Measurements from ENCODE around the gene AFF3. TPM values are rescaled to one million over a fixed set of nuclear protein-coding genes. Genes with fewer than 3 reads are reported as not detected.
A peak's percentile ranks its signal among the peaks of the same experiment; 100 is the strongest.

Gene AFF3
- total and polyA plus RNA-seq, 4 donors, result 0.48 to 5.3 (median 2.3) TPM

DNA sequence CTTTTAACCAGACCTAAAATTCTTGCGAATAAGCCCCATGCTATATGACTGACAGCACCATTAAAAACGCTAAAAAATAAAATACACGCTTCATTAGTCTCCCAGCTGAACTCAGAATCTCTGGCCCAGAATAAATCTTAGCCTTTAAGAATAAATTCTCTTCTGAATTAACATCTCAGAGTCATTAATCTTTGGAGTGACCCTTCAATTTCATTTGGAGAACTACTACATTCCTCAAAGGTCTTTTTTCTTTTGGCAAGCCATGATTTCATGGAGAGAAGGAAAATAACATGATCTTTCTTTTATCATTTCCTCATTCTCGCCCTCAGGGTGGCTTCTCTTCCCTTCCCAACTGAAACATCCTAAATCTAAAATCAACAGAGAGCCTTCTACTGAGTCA lies 259.0 kb downstream of the AFF3 start:
- H3K36me3 ChIP-seq (ENCODE audit: control insufficient read depth in 4 of 4, insufficient read depth in 3 of 4, low read depth in 1 of 4, low read length in 3 of 4), result no peaks in the 10 kb centered on the region
- peaks cover 0 to 6% (median 0%) of the 10 kb centered on the region in 4 donors for H3K4me1 ChIP-seq (ENCODE audit: control insufficient read depth in 4 of 4, insufficient read depth in 4 of 4, low read length in 3 of 4)
- H3K27ac ChIP-seq (ENCODE audit: low read depth in 1 of 2, low read length in 2 of 2), result no peak overlapping the region
- H3K27me3 ChIP-seq (ENCODE audit: control insufficient read depth in 4 of 4, insufficient read depth in 4 of 4, low read length in 3 of 4), result no peaks in the 10 kb centered on the region
- no peak for DNase-seq (ENCODE audit: low spot score)
- H3K9me3 ChIP-seq (ENCODE audit: control insufficient read depth in 4 of 4, low read length in 3 of 4), result no peaks in the 10 kb centered on the region
- WGBS, result 87% methylated on average over 4 of the region's 4 CpGs
- no peak overlapping the region for H3K9ac ChIP-seq (ENCODE audit: low read depth in 1 of 2, low read length in 2 of 2)
- TF ChIP-seq, protein P1, sequence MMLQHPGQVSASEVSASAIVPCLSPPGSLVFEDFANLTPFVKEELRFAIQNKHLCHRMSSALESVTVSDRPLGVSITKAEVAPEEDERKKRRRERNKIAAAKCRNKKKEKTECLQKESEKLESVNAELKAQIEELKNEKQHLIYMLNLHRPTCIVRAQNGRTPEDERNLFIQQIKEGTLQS (IDR thresholded peaks at IDR 0.05), result no peak
- no peak for TF ChIP-seq NR2F2 (IDR thresholded peaks at IDR 0.05)
- TF ChIP-seq, protein P2, sequence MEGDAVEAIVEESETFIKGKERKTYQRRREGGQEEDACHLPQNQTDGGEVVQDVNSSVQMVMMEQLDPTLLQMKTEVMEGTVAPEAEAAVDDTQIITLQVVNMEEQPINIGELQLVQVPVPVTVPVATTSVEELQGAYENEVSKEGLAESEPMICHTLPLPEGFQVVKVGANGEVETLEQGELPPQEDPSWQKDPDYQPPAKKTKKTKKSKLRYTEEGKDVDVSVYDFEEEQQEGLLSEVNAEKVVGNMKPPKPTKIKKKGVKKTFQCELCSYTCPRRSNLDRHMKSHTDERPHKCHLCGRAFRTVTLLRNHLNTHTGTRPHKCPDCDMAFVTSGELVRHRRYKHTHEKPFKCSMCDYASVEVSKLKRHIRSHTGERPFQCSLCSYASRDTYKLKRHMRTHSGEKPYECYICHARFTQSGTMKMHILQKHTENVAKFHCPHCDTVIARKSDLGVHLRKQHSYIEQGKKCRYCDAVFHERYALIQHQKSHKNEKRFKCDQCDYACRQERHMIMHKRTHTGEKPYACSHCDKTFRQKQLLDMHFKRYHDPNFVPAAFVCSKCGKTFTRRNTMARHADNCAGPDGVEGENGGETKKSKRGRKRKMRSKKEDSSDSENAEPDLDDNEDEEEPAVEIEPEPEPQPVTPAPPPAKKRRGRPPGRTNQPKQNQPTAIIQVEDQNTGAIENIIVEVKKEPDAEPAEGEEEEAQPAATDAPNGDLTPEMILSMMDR (IDR thresholded peaks at IDR 0.05; ENCODE audit: low read depth, low read length, missing input control), result no peak
- TF ChIP-seq TAF1 (conservative IDR thresholded peaks at IDR 0.05), result no peak
- TF ChIP-seq HNF4G (IDR thresholded peaks at IDR 0.05), result no peak
- no peak for TF ChIP-seq RXRA (IDR thresholded peaks at IDR 0.05)
- TF ChIP-seq, protein P3, sequence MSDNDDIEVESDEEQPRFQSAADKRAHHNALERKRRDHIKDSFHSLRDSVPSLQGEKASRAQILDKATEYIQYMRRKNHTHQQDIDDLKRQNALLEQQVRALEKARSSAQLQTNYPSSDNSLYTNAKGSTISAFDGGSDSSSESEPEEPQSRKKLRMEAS (IDR thresholded peaks at IDR 0.05), result no peak
- TF ChIP-seq SP1 (IDR thresholded peaks at IDR 0.05), result no peak
- no peak for TF ChIP-seq FOXA2 (IDR thresholded peaks at IDR 0.05)
- no peak for TF ChIP-seq YY1 (IDR thresholded peaks at IDR 0.05)
- H3K4me3 ChIP-seq (ENCODE audit: low read depth in 1 of 3, low read length in 3 of 3), result no peak overlapping the region

DNA sequence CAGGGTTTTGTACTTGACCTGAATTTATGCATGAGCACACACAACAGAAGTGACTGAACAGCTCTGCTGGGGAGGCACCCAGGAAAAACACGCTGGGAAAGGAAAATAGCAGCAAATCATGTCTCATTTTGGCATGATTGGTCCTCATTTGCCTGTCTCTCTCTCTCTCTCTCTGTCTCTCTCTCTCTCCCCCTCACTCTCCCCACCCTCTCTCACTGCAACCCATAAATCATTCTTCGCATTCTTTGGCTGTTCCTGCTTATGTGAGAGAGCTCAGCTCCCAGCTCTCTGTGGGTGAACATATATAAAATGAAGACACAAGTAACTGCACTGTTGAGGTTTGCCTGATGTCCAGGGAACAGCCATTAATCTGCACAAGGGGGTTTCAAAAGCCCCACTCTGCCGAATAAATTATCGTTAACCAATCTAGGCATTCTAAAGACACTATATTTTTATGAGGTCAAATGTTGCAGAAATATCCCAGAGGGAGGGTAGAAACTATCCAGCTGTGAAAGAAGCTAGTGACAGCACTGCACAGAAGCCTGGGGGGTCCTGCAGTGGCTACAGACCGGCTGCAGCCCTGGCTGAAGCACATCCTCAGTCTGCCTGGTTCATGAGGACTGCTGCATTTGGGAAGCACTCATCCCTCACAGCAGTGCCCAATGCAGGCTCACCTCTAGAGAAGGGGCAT lies 260.3 kb downstream of the AFF3 start:
- Histone ChIP-seq H3K9ac (ENCODE audit: low read depth in 1 of 2, low read length in 2 of 2) (no peak overlapping the region), H3K36me3 (ENCODE audit: control insufficient read depth in 4 of 4, insufficient read depth in 3 of 4, low read depth in 1 of 4, low read length in 3 of 4) (no peaks in the 10 kb centered on the region), H3K4me1 (ENCODE audit: control insufficient read depth in 4 of 4, insufficient read depth in 4 of 4, low read length in 3 of 4) (peaks cover 0 to 6% (median 0%) of the 10 kb centered on the region in 4 donors), H3K9me3 (ENCODE audit: control insufficient read depth in 4 of 4, low read length in 3 of 4) (no peaks in the 10 kb centered on the region), H3K27ac (ENCODE audit: low read depth in 1 of 2, low read length in 2 of 2) (no peak overlapping the region), H3K4me3 (ENCODE audit: low read depth in 1 of 3, low read length in 3 of 3) (no peak overlapping the region), H3K27me3 (ENCODE audit: control insufficient read depth in 4 of 4, insufficient read depth in 4 of 4, low read length in 3 of 4) (no peaks in the 10 kb centered on the region)
- no peak for DNase-seq (ENCODE audit: low spot score)
- WGBS, result 72% methylated on average over 5 of the region's 5 CpGs
- no peak for TF ChIP-seq SP1 (IDR thresholded peaks at IDR 0.05)
- no peak for TF ChIP-seq EGR1 (IDR thresholded peaks at IDR 0.05; ENCODE audit: low read depth in 2 of 2)
- TF ChIP-seq, protein P3 (IDR thresholded peaks at IDR 0.05), result no peak
- no peak for TF ChIP-seq FOXA2 (IDR thresholded peaks at IDR 0.05)
- TF ChIP-seq RXRA (IDR thresholded peaks at IDR 0.05), result peak in 1 of 2 donors; percentile 11
- TF ChIP-seq, protein P4, sequence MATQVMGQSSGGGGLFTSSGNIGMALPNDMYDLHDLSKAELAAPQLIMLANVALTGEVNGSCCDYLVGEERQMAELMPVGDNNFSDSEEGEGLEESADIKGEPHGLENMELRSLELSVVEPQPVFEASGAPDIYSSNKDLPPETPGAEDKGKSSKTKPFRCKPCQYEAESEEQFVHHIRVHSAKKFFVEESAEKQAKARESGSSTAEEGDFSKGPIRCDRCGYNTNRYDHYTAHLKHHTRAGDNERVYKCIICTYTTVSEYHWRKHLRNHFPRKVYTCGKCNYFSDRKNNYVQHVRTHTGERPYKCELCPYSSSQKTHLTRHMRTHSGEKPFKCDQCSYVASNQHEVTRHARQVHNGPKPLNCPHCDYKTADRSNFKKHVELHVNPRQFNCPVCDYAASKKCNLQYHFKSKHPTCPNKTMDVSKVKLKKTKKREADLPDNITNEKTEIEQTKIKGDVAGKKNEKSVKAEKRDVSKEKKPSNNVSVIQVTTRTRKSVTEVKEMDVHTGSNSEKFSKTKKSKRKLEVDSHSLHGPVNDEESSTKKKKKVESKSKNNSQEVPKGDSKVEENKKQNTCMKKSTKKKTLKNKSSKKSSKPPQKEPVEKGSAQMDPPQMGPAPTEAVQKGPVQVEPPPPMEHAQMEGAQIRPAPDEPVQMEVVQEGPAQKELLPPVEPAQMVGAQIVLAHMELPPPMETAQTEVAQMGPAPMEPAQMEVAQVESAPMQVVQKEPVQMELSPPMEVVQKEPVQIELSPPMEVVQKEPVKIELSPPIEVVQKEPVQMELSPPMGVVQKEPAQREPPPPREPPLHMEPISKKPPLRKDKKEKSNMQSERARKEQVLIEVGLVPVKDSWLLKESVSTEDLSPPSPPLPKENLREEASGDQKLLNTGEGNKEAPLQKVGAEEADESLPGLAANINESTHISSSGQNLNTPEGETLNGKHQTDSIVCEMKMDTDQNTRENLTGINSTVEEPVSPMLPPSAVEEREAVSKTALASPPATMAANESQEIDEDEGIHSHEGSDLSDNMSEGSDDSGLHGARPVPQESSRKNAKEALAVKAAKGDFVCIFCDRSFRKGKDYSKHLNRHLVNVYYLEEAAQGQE (IDR thresholded peaks at IDR 0.05), result no peak
- no peak for TF ChIP-seq NR2F2 (IDR thresholded peaks at IDR 0.05)
- TF ChIP-seq RAD21 (IDR thresholded peaks at IDR 0.05), result peak in 1 of 2 donors; percentile 7
- no peak for TF ChIP-seq FOXA1 (IDR thresholded peaks at IDR 0.05)
- no peak for TF ChIP-seq JUND (IDR thresholded peaks at IDR 0.05)
- TF ChIP-seq, protein P1 (IDR thresholded peaks at IDR 0.05), result no peak
- TF ChIP-seq HNF4A (conservative IDR thresholded peaks at IDR 0.05), result no peak
- TF ChIP-seq GABPA (IDR thresholded peaks at IDR 0.05 in 1 of 2, conservative IDR thresholded peaks at IDR 0.05 in 1 of 2), result no peak
- no peak for TF ChIP-seq TAF1 (conservative IDR thresholded peaks at IDR 0.05)
- TF ChIP-seq YY1 (IDR thresholded peaks at IDR 0.05), result no peak
- TF ChIP-seq, protein P2 (IDR thresholded peaks at IDR 0.05; ENCODE audit: low read depth, low read length, missing input control), result no peak
- TF ChIP-seq, protein P5, sequence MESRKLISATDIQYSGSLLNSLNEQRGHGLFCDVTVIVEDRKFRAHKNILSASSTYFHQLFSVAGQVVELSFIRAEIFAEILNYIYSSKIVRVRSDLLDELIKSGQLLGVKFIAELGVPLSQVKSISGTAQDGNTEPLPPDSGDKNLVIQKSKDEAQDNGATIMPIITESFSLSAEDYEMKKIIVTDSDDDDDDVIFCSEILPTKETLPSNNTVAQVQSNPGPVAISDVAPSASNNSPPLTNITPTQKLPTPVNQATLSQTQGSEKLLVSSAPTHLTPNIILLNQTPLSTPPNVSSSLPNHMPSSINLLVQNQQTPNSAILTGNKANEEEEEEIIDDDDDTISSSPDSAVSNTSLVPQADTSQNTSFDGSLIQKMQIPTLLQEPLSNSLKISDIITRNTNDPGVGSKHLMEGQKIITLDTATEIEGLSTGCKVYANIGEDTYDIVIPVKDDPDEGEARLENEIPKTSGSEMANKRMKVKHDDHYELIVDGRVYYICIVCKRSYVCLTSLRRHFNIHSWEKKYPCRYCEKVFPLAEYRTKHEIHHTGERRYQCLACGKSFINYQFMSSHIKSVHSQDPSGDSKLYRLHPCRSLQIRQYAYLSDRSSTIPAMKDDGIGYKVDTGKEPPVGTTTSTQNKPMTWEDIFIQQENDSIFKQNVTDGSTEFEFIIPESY (IDR thresholded peaks at IDR 0.05), result no peak

Data from liver (tissue), 9 donors.